OCI-LY1 (cell line): ENCODE data around the gene LY86.

ENCODE experiments used
- H2AFZ ChIP-seq: fragments of 200-600 bp; sonication (generic), shearing (Covaris generic); 2 replicates; pipeline ENCODE4 v1.6.0; 2014; ENCODE audit warnings: antibody characterized with exemption, mild to moderate bottlenecking, low read length
- H3F3A ChIP-seq: fragments of 200-600 bp; sonication (generic), shearing (Covaris generic); 2 replicates; pipeline ENCODE4 v1.6.0; 2014; ENCODE audit warnings: mild to moderate bottlenecking, antibody characterized with exemption, low read length, moderate library complexity; ENCODE audit not compliant: insufficient read depth
- H3K27ac ChIP-seq: fragments of 200-600 bp; sonication (generic); 2 replicates; pipeline ENCODE4 v1.5.1; 2014; ENCODE audit warnings: low read length, mixed run types, mild to moderate bottlenecking, low read depth; ENCODE audit not compliant: poor library complexity, severe bottlenecking
- H3K27me3 ChIP-seq: fragments of 200-600 bp; sonication (generic); 2 replicates; pipeline ENCODE4 v1.6.0; 2014; ENCODE audit warnings: antibody characterized with exemption, mild to moderate bottlenecking, low read length, moderate library complexity; ENCODE audit not compliant: insufficient read depth
- H3K36me3 ChIP-seq: fragments of 200-600 bp; sonication (generic); 2 replicates; pipeline ENCODE4 v1.6.1; 2014; ENCODE audit warnings: mild to moderate bottlenecking, antibody characterized with exemption, low read length, moderate library complexity, mixed read lengths; ENCODE audit not compliant: insufficient read depth
- H3K4me1 ChIP-seq: fragments of 200-600 bp; sonication (generic); 2 replicates; pipeline ENCODE4 v1.5.1; 2014; ENCODE audit warnings: mild to moderate bottlenecking, low read length, moderate library complexity; ENCODE audit not compliant: insufficient read depth, severe bottlenecking
- H3K4me2 ChIP-seq: fragments of 200-600 bp; sonication (generic), shearing (Covaris generic); 2 replicates; pipeline ENCODE4 v1.6.1; 2014; ENCODE audit warnings: low read length
- H3K4me3 ChIP-seq: fragments of 200-600 bp; sonication (generic); 2 replicates; pipeline ENCODE4 v1.5.1; 2014; ENCODE audit warnings: low read length, low read depth, mild to moderate bottlenecking, mixed read lengths; ENCODE audit not compliant: poor library complexity, severe bottlenecking
- H3K79me2 ChIP-seq: fragments of 200-600 bp; shearing (Covaris generic); 2 replicates; pipeline ENCODE4 v1.6.1; 2016; ENCODE audit warnings: mixed run types, low read length, mixed read lengths; ENCODE audit not compliant: insufficient read depth
- H3K9ac ChIP-seq: fragments of 200-600 bp; sonication (generic), shearing (Covaris generic); 2 replicates; pipeline ENCODE4 v1.6.1; 2014; ENCODE audit warnings: mild to moderate bottlenecking, low read length, mixed read lengths
- H3K9me2 ChIP-seq: fragments of 200-600 bp; sonication (generic), shearing (Covaris generic); 2 replicates; pipeline ENCODE4 v1.6.1; 2014; ENCODE audit warnings: low read depth, mild to moderate bottlenecking, low read length, mixed read lengths
- H3K9me3 ChIP-seq: fragments of 200-600 bp; shearing (Covaris generic); 2 replicates; pipeline ENCODE4 v1.6.1; 2014; ENCODE audit warnings: low read length, mixed read lengths
- H4K20me1 ChIP-seq: fragments of 200-600 bp; sonication (generic), shearing (Covaris generic); 2 replicates; pipeline ENCODE4 v1.6.0; 2016; ENCODE audit warnings: mild to moderate bottlenecking, low read length; ENCODE audit not compliant: insufficient read depth
- EZH2 ChIP-seq: fragments of 200-600 bp; sonication (generic), shearing (Covaris generic); IDR thresholded peaks from 2 replicates; pipeline ENCODE4 v1.8.0; 2017; ENCODE audit warnings: borderline replicate concordance, mixed run types, mild to moderate bottlenecking, antibody characterized with exemption, low read length, moderate library complexity, mixed read lengths
- TF ChIP-seq, protein P1 (sequence below): fragments of 200-600 bp; sonication (generic), shearing (Covaris generic); IDR thresholded peaks from 2 replicates; pipeline ENCODE4 v1.5.1; 2017; ENCODE audit warnings: mild to moderate bottlenecking, antibody characterized with exemption, low read length, moderate library complexity, mixed read lengths

Gene LY86

GRCh38 chr6:6584310-6585002 is 4.1 kb upstream of the LY86 start:
- H3K9ac ChIP-seq: peak overlapping the region; percentile 48
- H3K4me3 ChIP-seq: peak overlapping the region; percentile 47
- H3K79me2 ChIP-seq: peaks cover 11% of the 10 kb centered on the region
- H4K20me1 ChIP-seq: no peaks in the 10 kb centered on the region
- H3K36me3 ChIP-seq: peaks cover 30% of the 10 kb centered on the region
- no peak overlapping the region for H2AFZ ChIP-seq
- H3K9me2 ChIP-seq: no peaks in the 10 kb centered on the region
- H3K9me3 ChIP-seq: no peaks in the 10 kb centered on the region
- H3K4me1 ChIP-seq: peaks cover 60% of the 10 kb centered on the region
- peak overlapping the region; percentile 77 for H3K27ac ChIP-seq
- H3K27me3 ChIP-seq: no peaks in the 10 kb centered on the region
- no peak for TF ChIP-seq EZH2
- TF ChIP-seq, protein P1, sequence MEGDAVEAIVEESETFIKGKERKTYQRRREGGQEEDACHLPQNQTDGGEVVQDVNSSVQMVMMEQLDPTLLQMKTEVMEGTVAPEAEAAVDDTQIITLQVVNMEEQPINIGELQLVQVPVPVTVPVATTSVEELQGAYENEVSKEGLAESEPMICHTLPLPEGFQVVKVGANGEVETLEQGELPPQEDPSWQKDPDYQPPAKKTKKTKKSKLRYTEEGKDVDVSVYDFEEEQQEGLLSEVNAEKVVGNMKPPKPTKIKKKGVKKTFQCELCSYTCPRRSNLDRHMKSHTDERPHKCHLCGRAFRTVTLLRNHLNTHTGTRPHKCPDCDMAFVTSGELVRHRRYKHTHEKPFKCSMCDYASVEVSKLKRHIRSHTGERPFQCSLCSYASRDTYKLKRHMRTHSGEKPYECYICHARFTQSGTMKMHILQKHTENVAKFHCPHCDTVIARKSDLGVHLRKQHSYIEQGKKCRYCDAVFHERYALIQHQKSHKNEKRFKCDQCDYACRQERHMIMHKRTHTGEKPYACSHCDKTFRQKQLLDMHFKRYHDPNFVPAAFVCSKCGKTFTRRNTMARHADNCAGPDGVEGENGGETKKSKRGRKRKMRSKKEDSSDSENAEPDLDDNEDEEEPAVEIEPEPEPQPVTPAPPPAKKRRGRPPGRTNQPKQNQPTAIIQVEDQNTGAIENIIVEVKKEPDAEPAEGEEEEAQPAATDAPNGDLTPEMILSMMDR: peak; percentile 66
- peaks cover 8% of the 10 kb centered on the region; the same call in 1 of the 2 replicates for H3F3A ChIP-seq
- peak overlapping the region; percentile 56 for H3K4me2 ChIP-seq

GRCh38 chr6:6585003-6585311 is 3.6 kb upstream of the LY86 start:
- Histone ChIP-seq H4K20me1 (no peaks in the 10 kb centered on the region), H3K4me1 (peaks cover 65% of the 10 kb centered on the region), H3K9me3 (no peaks in the 10 kb centered on the region), H3K4me2 (peak overlapping the region; percentile 56), H3K79me2 (peaks cover 11% of the 10 kb centered on the region), H3F3A (peaks cover 8% of the 10 kb centered on the region; the same call in 1 of the 2 replicates), H3K4me3 (peak overlapping the region; percentile 47), H2AFZ (no peak overlapping the region), H3K27ac (peak overlapping the region; percentile 77), H3K9ac (peak overlapping the region; percentile 48), H3K36me3 (peaks cover 29% of the 10 kb centered on the region), H3K27me3 (no peaks in the 10 kb centered on the region), H3K9me2 (no peaks in the 10 kb centered on the region)
- TF ChIP-seq, protein P1: no peak
- no peak for TF ChIP-seq EZH2

DNA sequence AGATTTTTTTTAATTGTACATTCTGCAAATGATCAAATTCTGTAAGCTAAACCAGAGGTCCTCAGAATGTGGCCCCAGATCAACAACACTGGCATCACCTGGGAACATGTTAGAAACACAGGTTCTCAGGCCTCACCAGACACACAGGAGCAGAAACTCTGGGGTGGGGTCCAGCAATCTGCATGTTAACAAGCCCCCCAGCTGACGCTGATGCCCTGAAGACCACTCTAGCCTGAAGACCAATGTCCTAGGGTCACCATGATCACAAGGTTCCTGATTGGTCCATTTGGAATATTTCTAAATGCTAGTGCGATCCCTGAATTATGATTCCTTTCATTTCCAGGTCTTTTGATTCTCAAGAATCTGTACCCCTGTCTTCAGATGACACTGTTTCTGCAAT is 2.4 kb upstream of the LY86 start:
- Histone ChIP-seq H3K4me1 (peaks cover 77% of the 10 kb centered on the region), H3K27me3 (no peaks in the 10 kb centered on the region), H3K36me3 (peaks cover 17% of the 10 kb centered on the region), H3K9ac (peak overlapping the region; percentile 76), H3K9me2 (no peaks in the 10 kb centered on the region), H3K4me2 (peak overlapping the region; percentile 81), H2AFZ (no peak overlapping the region), H3K27ac (peak overlapping the region; percentile 96), H4K20me1 (no peaks in the 10 kb centered on the region), H3K9me3 (no peaks in the 10 kb centered on the region), H3K4me3 (peak overlapping the region; percentile 69), H3F3A (peaks cover 8% of the 10 kb centered on the region; the same call in 1 of the 2 replicates), H3K79me2 (peaks cover 14% of the 10 kb centered on the region)
- TF ChIP-seq, protein P1: no peak
- TF ChIP-seq EZH2: no peak
